CD1c-positive myeloid dendritic cell (primary cell): Measurements from ENCODE around the gene CEP55.
"Not testable (repeated sequence)": the region's sequence is repeated elsewhere in the genome, so short reads cannot be mapped to it uniquely, and the experiment has no call there.

Experiments
- DNase-seq: peaks from one replicate; pipeline ENCODE4 v3.0.0-alpha.2; 2016; ENCODE audit errors: extremely low spot score

Gene CEP55

DNA sequence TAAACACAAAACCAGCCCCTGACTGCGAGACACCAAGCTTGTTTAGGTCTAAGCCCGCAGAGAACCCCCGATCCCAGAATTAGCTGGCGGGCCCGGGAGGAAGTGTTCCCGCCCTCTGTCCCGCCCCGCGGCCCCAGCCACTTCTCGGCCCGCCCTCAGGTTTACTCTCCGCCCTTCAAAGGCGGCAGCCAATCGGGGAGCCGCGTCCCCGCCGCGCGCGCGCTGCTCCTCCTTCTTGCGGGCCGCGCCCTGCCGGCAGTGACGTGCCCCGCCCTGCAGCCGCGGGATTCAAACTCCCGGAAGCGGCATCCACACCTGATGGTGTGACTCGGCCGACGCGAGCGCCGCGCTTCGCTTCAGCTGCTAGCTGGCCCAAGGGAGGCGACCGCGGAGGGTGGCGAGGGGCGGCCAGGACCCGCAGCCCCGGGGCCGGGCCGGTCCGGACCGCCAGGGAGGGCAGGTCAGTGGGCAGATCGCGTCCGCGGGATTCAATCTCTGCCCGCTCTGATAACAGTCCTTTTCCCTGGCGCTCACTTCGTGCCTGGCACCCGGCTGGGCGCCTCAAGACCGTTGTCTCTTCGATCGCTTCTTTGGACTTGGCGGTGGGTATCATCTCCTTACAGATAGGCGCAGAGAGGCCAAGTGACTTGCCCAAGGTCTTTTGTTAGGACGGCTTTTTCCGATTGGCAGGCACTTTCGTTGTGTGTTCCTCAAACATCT lies at the start of gene CEP55:
CEP55 (plus strand) TSS at position 291 of the 720 bp plus-strand sequence. CDS start 3,440 bp downstream, outside the sequence.
- peak; percentile 98 for DNase-seq

DNA sequence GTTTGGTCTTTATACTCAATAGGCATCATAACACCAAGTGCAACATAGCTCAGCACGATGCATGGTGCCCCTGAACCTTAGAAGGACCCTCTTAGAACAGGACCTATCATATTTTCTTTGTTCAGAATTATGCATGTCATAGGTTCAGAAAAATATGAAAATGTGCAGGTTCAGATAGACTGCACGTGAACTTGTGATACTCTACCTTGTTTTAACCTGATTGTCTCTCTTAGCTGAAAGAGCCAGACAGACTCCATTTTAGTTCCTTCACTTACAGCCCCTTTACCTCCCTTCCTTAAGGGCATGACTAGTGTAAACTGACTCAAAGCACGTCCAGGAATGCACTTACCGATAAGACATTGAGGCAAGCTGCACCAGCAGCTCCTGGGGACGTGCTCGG lies 49.4 kb upstream of the CEP55 start:
- DNase-seq = no peak

DNA sequence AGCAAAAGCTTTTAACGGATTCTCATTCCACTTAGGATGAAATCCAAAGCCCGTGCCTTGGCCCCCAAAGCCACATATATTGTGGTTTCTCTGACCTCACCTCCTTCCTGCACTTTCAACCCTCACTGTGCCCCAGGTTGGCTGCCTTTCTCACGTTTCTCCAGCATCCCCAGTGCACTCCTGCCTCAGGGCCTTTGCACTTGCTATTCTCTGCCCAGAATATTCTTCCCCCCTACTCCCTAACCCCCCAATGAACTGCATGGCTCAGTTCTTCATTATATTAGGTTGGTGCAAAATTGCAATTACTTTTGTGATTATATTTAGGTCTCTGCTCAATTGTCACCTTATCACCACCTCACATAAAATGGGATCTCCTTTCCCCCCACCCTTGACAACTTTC lies 48.4 kb upstream of the CEP55 start:
- DNase-seq = no peak

DNA sequence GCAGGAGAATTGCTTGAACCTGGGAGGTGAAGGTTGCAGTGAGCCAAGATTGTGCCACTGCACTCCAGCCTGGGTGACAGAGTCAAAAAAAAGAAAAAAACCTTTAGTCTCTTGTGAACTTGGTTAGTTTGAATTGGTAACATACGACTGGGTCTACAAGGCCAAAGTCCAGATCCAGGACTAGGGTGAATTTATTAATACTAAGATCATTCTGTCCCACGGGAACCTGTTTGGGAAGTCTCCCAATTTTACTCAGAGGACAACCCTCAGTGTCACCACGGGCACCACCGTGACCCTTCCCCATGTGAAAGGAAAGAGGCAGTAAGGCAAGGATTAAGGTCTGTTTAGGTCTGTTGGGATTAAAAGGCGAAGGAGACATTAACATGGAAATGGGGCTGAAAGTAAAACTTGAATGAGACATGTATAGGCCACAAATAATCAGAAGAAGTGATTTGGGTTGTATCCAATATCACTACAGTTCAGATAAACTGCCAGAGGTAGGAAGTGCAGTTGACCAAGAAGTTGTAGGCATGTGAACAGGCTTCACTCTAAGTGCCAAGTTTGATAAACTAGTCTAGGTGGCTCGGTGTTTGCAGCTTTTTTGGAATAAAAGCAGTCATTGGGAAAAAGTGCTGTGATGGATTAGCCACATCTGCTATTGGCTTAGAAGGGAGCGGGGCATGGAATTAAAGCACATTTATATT lies 45.0 kb upstream of the CEP55 start:
- no peak for DNase-seq

DNA sequence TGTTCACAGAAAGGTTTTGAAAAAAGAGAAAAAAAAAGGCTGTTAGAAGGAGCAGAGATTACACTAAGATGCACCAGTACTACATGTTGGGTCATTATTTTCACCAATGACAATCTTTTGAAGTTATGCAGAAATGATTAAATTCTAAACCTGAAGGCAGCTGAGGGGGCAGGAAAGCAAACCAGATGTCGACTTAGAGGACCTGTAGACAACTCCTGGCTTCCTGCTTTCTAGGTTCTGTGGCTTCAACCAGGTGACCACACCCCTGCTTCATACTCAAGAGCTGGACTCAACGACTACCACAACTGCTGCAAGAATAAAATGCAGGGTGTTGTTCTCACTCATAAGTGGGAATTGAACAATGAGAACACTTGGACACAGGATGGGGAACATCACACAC lies 44.3 kb upstream of the CEP55 start:
- DNase-seq = no peak

DNA sequence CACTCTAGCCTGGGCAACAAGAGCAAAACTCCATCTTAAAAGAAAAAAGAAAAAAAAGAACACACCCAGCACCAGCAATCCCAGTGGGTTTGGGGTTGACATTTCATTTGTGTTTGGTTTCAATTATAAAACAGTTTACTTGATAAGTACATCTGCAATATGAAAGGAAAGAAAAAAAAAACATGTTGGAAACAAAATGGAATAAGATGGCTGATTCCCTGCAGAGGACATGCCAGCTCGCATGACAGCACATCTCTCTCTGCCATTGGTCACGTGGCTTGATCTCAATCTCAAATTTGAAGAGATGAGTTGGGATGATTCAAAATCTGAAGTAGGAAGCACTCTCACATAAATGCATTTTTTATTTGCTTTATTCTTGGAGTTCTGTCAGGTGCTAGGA lies 42.3 kb upstream of the CEP55 start:
- no peak for DNase-seq

DNA sequence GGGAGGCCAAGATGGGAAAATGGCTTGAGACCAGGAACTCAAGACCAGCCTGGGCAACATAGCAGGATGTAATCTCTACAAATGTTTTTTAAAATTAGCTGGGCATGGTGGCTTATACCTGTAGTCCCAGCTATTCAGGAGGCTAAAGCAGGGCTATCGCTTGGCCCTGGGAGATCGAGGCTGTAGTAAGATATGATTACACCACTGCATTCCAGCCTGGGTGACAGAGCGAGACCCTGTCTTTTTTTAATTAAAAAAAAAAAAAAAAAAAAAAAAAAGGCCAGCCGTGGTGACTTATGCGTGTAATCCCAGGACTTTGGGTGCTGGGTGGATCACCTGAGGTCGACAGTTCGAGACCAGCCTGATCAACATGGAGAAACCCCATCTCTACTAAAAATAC lies 41.7 kb upstream of the CEP55 start:
- DNase-seq = no peak

DNA sequence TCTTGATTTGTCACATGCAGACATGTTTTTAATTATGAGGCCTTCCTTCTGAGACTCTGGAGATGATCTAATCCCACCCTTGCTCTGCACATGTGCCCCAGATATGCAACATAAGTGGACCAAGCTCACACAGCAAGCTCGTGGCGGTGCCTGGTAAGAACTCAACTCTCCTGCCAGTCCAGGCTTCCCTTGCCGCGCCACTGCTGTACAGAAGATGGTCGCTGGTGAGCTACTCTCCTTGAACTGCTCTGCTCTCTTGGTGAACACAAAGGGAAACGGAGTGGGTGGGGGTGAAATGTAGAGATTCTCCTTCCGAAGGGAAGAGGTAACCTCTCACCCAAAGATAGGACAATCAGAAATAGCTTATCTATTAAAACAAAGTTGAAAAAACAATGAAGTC lies 39.9 kb upstream of the CEP55 start:
- DNase-seq = no peak

DNA sequence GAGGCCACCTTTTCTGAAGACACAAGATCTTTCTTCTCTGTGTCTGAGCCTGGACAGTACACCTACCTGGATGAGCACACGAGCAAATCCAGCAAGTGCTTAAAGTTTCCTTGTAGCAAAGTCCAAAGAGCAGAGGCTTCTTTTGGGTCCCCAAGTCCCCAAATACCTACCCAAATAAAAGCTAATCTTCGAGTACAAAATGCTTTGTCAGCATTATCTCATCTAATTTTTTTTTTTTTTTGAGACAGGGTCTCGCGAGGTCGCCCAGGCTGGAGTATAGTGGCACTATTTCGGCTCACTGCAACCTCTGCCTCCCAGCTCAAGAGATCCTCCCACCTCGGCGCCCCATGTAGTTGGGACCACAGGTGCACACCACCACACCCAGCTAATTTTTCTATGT lies 38.9 kb upstream of the CEP55 start:
- no peak for DNase-seq

DNA sequence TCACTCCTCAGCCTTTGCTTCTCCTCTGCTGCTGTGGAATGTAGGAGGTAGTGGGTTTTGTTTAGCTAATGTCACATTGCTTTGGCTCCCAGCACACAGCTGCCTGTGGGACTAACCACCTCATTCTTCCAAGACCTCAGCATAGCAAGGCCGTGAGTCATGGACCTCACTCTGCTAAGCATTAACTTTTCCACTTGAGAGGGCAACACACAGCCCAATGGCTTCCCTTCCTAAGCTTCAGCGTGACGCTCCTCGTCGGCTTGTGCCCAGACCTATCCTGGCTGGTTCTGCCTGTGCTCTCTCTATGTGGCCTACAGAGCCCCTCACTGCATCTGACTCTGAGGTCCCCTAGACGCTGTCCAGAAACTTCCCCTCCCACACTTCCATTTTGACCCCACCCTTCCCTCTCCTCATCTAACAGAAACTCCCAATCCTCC lies 37.6 kb upstream of the CEP55 start:
- DNase-seq = peak; percentile 22

DNA sequence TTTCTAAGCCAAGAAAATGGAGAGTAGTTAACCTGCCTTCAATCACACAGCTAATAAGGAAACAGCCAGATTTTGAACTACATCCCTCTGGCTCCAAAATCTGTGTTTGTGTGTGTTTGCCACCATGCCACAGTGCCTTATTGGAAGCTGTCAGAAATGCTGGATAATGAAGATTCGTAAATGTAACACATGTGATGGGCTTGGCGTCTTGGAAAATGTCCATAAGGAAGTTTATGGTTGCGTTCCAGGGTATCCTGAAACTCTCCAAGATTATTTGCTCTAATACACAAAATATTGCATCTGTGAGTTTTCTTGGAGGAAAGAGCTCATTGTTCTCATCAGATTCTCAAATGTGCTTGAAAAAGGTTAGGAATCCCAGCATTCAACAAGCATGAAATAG lies 36.9 kb upstream of the CEP55 start:
- no peak for DNase-seq

DNA sequence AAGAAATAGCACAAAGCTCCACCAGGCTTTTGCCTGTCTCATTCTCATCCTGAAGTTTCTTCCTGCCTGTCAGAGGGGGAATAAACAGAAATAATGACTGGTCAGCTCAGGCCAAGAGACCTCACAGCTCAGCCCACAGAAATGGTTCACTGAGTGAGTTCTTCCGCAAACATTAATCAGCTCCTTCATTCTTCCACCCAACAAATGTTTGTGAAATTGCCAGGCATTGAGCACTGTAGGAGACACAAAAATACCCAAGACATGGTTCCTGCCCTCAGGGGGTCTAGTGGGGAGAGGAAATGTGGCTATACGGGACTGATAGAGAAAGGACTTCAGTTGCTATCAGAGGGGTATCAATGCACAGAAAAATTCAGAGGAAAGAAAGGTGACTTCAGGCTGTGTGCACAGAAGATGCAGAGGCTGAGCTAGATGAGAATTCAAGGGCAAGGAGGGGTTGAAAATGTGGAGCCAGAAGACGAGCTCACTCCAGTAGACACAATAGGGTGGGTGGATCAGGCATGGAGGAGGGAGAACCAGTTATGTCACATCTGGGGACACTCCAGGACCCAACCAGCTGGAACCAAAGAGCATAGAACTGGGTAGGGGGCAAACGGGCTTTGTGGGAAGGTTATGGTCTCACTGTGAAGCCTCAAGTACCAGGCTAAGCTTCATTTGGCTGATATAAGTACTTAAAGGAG lies 35.2 kb upstream of the CEP55 start:
- DNase-seq = no peak

DNA sequence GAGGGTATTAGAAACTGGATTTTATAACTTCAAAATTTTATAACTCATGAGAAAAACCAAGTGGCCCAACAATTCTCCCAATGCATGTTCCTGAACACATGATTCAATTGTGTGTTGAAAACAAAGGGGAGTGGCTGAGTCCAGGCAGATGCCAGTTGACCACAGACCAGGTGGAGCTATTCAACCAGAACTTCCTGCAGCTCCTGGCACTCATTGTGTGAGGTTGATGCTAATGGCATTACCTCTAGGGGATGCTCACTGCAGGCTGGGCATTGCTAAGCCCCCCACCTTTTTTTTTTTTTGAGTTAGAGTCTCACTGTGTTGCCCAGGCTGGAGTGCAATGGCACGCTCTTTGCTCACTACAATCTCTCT lies 34.6 kb upstream of the CEP55 start:
- DNase-seq = no peak

DNA sequence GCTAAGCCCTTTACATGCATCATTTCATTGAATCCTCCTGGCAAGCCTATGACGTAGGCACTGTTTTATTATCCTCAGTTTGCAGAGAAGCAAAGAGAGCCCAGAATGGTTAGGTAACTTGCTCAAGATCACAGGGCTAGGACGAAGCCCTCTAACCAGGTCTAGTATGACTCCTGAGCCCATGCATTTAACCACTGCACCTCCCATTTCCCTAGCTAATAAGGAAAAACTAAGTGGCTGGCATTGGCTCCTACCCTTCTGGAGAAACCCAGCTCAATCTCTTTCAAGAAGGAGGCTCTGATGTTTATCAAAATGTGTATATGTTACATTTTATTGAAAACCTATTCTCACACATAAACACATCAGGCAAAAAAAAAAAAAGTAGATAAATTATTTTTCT lies 34.0 kb upstream of the CEP55 start:
- DNase-seq = no peak

DNA sequence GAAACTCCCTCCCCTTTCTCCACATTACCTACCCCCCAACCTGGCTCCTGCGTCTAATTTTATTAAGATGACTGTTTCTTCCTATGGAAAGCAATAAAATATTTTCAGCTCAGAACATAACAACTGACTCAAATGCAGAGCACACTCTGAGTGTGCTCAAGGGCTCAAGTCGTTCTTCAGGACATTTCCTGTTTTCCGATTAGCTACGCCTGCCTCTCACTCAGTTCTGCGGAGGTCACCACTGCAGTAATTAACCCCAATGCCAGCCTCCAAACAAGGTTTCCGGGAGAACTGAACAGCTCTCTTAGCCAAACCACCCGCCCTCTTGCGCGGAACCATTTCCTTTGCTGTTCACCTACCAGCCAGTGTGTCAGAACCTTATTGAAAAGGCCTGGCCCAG lies 33.5 kb upstream of the CEP55 start:
- peak; percentile 78 for DNase-seq

DNA sequence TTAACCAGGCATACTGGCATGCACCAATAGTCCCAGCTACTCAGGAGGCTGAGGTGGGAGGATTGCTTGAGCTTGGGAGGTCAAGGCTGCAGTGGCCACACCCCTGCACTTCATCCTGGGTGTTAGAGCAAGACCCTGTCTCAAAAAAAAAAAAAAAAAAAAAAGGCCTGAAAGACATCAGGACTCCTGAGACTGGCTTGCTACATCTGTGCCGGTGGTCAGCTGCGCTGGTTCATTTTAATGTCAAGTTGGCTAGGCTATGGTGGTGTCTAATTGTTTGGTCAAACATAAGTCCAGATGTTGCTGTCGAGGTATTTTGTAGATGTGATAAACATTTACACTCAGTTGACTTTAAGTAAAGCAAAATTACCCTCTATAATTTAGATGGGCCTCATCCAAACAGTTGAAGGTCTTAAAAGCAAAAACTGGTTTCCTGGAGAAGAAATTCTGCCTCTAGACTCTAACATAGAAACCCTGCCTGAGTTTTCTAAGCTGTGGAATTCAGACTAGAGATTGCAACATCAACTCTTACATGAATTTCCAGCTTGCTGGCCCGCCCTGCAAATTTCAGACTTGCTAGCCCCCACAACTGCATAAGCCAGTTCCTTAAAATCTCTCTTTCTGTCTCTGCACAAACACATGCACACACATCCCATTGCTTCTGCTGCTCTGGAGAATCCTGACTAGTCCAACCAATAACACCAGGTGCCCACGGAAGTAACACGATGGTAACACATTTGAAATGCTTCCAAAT lies 32.5 kb upstream of the CEP55 start:
- peak; percentile 75 for DNase-seq

DNA sequence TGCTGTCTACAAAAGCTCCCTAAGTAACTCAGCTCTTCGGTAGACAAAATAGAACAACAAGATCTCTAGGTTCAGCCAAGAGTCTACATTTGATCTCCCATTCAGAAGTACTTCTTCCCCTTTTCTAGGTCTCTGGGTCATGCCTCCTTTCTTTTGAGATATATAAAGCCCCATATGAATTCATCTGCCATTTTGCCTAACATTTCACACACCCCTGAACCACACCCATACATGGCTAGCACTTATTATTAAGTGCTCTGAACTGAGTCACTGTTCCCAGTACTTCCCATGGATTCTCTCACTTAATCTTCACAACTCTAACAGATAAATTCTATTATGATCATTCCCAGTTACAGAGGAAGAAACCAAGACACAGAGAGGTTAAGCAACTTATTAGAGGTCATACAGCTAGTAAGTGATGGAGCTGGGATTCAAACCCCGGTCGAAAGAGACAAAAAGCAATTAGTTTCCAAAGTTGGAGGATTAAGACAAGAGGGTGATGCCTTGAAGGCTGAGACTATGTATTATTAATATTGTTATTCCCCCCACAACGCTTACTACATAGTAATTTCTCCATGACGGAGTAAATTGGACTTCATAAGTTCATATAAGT lies 31.5 kb upstream of the CEP55 start:
- peak; percentile 41 for DNase-seq

DNA sequence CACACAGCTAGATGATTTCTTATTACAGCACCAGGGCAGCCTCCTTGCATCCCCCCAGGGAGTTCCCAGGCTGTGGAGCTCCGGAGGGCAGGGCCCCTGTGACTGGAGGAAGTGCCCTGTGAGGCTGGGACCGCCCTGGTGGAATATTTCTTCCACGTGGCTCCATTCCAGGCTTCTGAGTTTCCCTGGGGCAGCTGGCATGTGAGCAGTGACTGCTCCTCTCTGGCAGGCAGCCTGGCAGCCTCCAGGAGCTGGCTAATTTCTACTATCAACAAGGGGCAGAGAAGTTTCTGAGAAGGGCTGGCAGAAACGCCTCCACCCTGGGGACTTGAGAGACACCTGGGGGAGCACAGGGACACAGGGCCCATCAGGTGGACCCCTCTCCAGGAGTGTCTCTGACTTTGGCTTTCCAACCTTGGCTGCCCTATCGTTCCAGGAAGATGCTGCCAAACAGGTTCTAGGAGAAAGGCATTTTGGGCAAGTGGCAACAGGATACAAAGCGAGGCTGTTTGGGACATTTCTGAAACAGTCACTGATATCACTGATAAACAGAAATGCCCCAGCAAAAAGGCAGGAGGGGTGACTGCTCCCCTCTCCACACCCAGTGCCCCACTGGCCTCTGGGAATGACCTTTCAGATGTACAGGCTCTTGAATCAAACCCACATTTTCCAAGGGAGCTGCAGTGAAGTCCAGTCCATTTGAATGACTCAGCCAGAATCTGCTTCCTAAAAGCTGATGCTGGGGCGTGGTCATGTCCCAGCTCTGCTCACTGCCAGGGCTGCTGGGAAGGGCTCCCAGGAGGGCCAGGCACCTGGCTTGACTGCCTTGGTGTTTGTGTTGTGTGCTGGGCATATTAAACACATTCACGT lies 30.4 kb upstream of the CEP55 start:
- peak; percentile 54 for DNase-seq

DNA sequence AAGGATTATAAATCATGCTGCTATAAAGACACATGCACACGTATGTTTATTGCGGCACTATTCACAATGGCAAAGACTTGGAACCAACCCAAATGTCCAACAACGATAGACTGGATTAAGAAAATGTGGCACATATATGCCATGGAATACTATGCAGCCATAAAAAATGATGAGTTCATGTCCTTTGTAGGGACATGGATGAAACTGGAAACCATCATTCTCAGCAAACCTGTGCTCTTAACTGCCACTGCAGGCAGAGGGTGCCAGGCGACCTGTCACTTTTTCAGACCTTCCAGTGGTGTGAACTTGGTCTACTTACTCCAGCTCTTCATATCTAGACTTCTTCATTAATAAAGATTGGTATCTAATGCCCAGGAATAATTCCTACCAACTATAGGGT lies 28.8 kb upstream of the CEP55 start:
- DNase-seq = not testable (repeated sequence)

DNA sequence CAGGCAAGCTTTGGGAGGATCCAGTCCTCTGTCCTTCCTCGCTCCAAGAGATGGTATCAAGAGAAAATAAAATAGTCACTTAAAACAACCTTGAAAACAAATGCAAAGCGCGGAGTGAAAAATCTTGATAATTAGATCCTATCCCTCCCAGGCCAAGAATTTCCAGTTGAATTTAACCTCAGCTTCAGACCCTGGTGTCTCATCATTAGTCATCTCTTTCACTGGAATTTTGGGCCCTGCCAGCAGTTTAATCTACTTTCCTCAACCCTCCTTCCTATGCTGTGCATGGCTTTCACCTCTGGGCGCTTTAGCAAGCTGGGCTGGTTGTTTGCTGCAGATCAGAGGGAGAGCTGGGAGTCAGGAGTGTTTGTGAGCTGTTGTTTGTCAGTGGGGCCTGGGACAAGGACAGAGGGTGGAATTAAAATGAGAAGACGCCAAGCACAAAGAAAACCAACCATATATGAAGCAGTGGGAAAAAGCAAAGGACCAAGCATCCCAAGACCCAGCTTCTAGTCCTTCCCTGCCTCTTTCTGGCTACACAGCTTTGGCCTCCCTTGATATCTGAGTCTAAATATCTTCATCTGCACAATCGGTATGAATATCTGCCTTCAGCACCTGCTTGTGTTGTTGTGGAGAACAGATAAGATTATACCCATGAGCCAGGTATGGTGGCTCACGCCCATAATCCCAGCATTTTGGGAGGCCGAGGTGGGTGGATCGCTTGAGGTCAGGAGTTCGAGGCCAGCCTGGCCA lies 27.8 kb upstream of the CEP55 start:
- DNase-seq = no peak
